H1 (cell line): ENCODE data around the gene AQP4. TPM values are rescaled to one million over a fixed set of nuclear protein-coding genes. Genes with fewer than 3 reads are reported as not detected.

Experiments
- CTCF ChIA-PET: fragments of 300-600 bp; sonication (Branson Sonifier 250); formaldehyde crosslinking; loops from one replicate; lab custom pipeline; 2021; ENCODE audit not compliant: partially characterized antibody; lab: Charles Lee
- POLR2A ChIA-PET: fragments of 300-600 bp; sonication (Branson Sonifier 250); formaldehyde crosslinking; loops from one replicate; lab custom pipeline; 2021; ENCODE audit warnings: inconsistent platforms; ENCODE audit not compliant: partially characterized antibody; lab: Charles Lee
- DNase-seq, 2 experiments: peaks; one replicate each; pipeline versions ENCODE4 v3.0.0 to v3.0.0-alpha.2; 2010 to 2022; ENCODE audit warnings: low spot score in 2 of 2, low read depth in 1 of 2, mixed read lengths in 1 of 2
- FAIRE-seq: peaks from 2 replicates; lab custom pipeline; 2011; peaks lifted over from hg19 to GRCh38; lab: Jason Lieb, UNC
- H2AFZ ChIP-seq: 2 replicates; pipeline ENCODE4 v1.8.1; 2012; ENCODE audit warnings: low read length, inconsistent platforms
- H2AK5ac ChIP-seq: 2 replicates; pipeline ENCODE4 v1.6.1; 2013; ENCODE audit warnings: low read depth, low read length
- H2BK120ac ChIP-seq: replicated peaks from 2 replicates; pipeline ENCODE3; 2013; ENCODE audit warnings: low read depth, low read length, inconsistent platforms
- H2BK12ac ChIP-seq: 2 replicates; pipeline ENCODE4 v1.6.1; 2013; ENCODE audit warnings: low read depth, low read length
- H2BK15ac ChIP-seq: 2 replicates; pipeline ENCODE4 v1.6.1; 2013; ENCODE audit warnings: low read length
- H2BK20ac ChIP-seq: 2 replicates; pipeline ENCODE4 v1.6.1; 2013; ENCODE audit warnings: low read length
- H2BK5ac ChIP-seq: 2 replicates; pipeline ENCODE4 v1.6.1; 2013; ENCODE audit warnings: low read depth, low read length
- H3K14ac ChIP-seq: 2 replicates; pipeline ENCODE4 v1.6.1; 2013; ENCODE audit warnings: inconsistent platforms; ENCODE audit not compliant: insufficient read length
- H3K18ac ChIP-seq: 2 replicates; pipeline ENCODE4 v1.6.1; 2013; ENCODE audit warnings: low read length; ENCODE audit errors: extremely low read depth
- H3K23ac ChIP-seq: 2 replicates; pipeline ENCODE4 v1.6.1; 2013; ENCODE audit warnings: inconsistent platforms; ENCODE audit not compliant: insufficient read length
- H3K23me2 ChIP-seq: 2 replicates; pipeline ENCODE4 v1.6.1; 2013; ENCODE audit warnings: low read depth, low read length
- H3K27ac ChIP-seq: 2 replicates; pipeline ENCODE4 v1.6.1; 2011; ENCODE audit warnings: low read depth, low read length, inconsistent platforms
- H3K27me3 ChIP-seq, 4 experiments: replicated peaks in 1 of 4; 1 replicate in 1 of 4; 2 replicates in 3 of 4; pipeline versions ENCODE4 v1.6.1 to v1.8.1; 2011 to 2013; ENCODE audit warnings: low read length in 3 of 4, mild to moderate bottlenecking in 3 of 4, inconsistent platforms in 2 of 4, mixed read lengths in 2 of 4, moderate library complexity in 1 of 4; ENCODE audit not compliant: control insufficient read depth in 3 of 4, insufficient read depth in 3 of 4; ENCODE audit errors: extremely low read depth in 1 of 4
- H3K36me3 ChIP-seq, 4 experiments: 2 replicates each; pipeline versions ENCODE4 v1.6.1 to v1.8.1; 2011 to 2013; ENCODE audit warnings: mild to moderate bottlenecking in 4 of 4, low read length in 3 of 4, moderate library complexity in 2 of 4, control low read depth in 1 of 4, inconsistent platforms in 1 of 4; ENCODE audit not compliant: insufficient read depth in 4 of 4, control insufficient read depth in 2 of 4
- H3K4ac ChIP-seq: replicated peaks from 2 replicates; pipeline ENCODE3; 2013; ENCODE audit warnings: low read length, low read depth, mixed read lengths, inconsistent platforms; ENCODE audit not compliant: insufficient read length
- H3K4me1 ChIP-seq, 4 experiments: replicated peaks in 1 of 4; 1 replicate in 1 of 4; 2 replicates in 3 of 4; pipeline versions ENCODE4 v1.6.1 to v1.8.1; 2011 to 2013; ENCODE audit warnings: low read length in 3 of 4, inconsistent platforms in 2 of 4, mixed read lengths in 1 of 4; ENCODE audit not compliant: insufficient read depth in 4 of 4, control insufficient read depth in 3 of 4
- H3K4me2 ChIP-seq, 2 experiments: 2 replicates each; pipeline versions ENCODE4 v1.6.1 to v1.8.1; 2011 to 2013; ENCODE audit warnings: low read depth in 2 of 2, low read length in 2 of 2, control low read depth in 1 of 2, inconsistent platforms in 1 of 2, mild to moderate bottlenecking in 1 of 2; ENCODE audit not compliant: insufficient read depth in 1 of 2
- H3K4me3 ChIP-seq, 4 experiments: fragments of 200-600, 300-600 bp in 1 of 4; sonication (generic), shearing (Covaris generic), sonication (Bioruptor Twin) in 1 of 4; 2 replicates each; pipeline versions ENCODE4 v1.5.1 to v1.8.1; 2011 to 2016; ENCODE audit warnings: low read length in 4 of 4, low read depth in 3 of 4, control low read depth in 2 of 4, inconsistent platforms in 2 of 4, mild to moderate bottlenecking in 2 of 4, mixed read lengths in 1 of 4, moderate library complexity in 1 of 4; ENCODE audit not compliant: insufficient read depth in 2 of 4; ENCODE audit errors: extremely low read depth in 1 of 4
- H3K56ac ChIP-seq: replicated peaks from 2 replicates; pipeline ENCODE3; 2013; ENCODE audit warnings: low read depth, mild to moderate bottlenecking, mixed read lengths, low read length, inconsistent platforms; ENCODE audit not compliant: insufficient read length
- H3K79me1 ChIP-seq: 2 replicates; pipeline ENCODE4 v1.6.1; 2013; ENCODE audit warnings: low read depth, low read length, control low read depth
- H3K79me2 ChIP-seq, 2 experiments: 2 replicates each; pipeline versions ENCODE4 v1.6.1 to v1.8.1; 2012 to 2013; ENCODE audit warnings: low read length in 2 of 2, mild to moderate bottlenecking in 2 of 2, inconsistent platforms in 1 of 2; ENCODE audit not compliant: insufficient read depth in 2 of 2, control insufficient read depth in 1 of 2
- H3K9ac ChIP-seq, 4 experiments: replicated peaks in 1 of 4; 1 replicate in 1 of 4; 2 replicates in 3 of 4; pipeline versions ENCODE4 v1.6.1 to v1.8.1; 2011 to 2013; ENCODE audit warnings: low read depth in 3 of 4, low read length in 3 of 4, control low read depth in 2 of 4, mild to moderate bottlenecking in 2 of 4, moderate library complexity in 2 of 4, inconsistent platforms in 1 of 4; ENCODE audit errors: extremely low read depth in 1 of 4
- H3K9me3 ChIP-seq, 2 experiments: 2 replicates each; pipeline versions ENCODE4 v1.6.1 to v1.8.1; 2012 to 2013; ENCODE audit warnings: mild to moderate bottlenecking in 2 of 2, moderate library complexity in 2 of 2, control low read depth in 1 of 2, inconsistent platforms in 1 of 2, low read depth in 1 of 2, low read length in 1 of 2, mixed read lengths in 1 of 2; ENCODE audit not compliant: insufficient read depth in 2 of 2
- H4K20me1 ChIP-seq, 2 experiments: replicated peaks in 1 of 2; 2 replicates each; pipeline versions ENCODE3 to v1.8.1; 2011 to 2013; ENCODE audit warnings: inconsistent platforms in 2 of 2, low read length in 2 of 2, mild to moderate bottlenecking in 1 of 2; ENCODE audit not compliant: insufficient read depth in 2 of 2, control insufficient read depth in 1 of 2
- H4K5ac ChIP-seq: 2 replicates; pipeline ENCODE4 v1.6.1; 2013; ENCODE audit warnings: low read length, low read depth, mixed read lengths, inconsistent platforms; ENCODE audit not compliant: insufficient read length
- H4K8ac ChIP-seq: 2 replicates; pipeline ENCODE4 v1.8.0; 2013; ENCODE audit warnings: mild to moderate bottlenecking, moderate library complexity, low read length, inconsistent platforms; ENCODE audit not compliant: insufficient read depth; ENCODE audit errors: extremely low read depth
- H4K91ac ChIP-seq: replicated peaks from 2 replicates; pipeline ENCODE3; 2013; ENCODE audit warnings: low read length, mixed read lengths, inconsistent platforms; ENCODE audit not compliant: insufficient read length
- BRCA1 ChIP-seq: IDR thresholded peaks from 2 replicates; pipeline ENCODE4 v1.6.1; 2012; ENCODE audit warnings: low read depth, low read length, improper control_type of control experiment
- CBX8 ChIP-seq: fragments of 300-800, 300-1000 bp; sonication (generic); IDR thresholded peaks from 2 replicates; pipeline ENCODE4 v1.7.1; 2016; ENCODE audit warnings: low read depth, low read length, borderline replicate concordance
- KDM5A ChIP-seq: fragments of 200-600 bp; IDR thresholded peaks from 2 replicates; pipeline ENCODE4 v1.7.1; 2012; ENCODE audit warnings: mild to moderate bottlenecking, low read length, inconsistent platforms, mixed read lengths
- NRF1 ChIP-seq: IDR thresholded peaks from 2 replicates; pipeline ENCODE4 v1.6.1; 2011; ENCODE audit warnings: mild to moderate bottlenecking, low read depth, low read length, improper control_type of control experiment
- RFX5 ChIP-seq: IDR thresholded peaks from 2 replicates; pipeline ENCODE4 v1.6.1; 2011; ENCODE audit warnings: low read depth, low read length, improper control_type of control experiment, borderline replicate concordance
- SIX5 ChIP-seq: IDR thresholded peaks from 2 replicates; pipeline ENCODE4 v1.6.1; 2011; ENCODE audit warnings: mild to moderate bottlenecking, low read depth, low read length
- SP4 ChIP-seq: IDR thresholded peaks from 2 replicates; pipeline ENCODE4 v1.6.1; 2012; ENCODE audit warnings: low read length, inconsistent platforms
- TEAD4 ChIP-seq: IDR thresholded peaks from 2 replicates; pipeline ENCODE4 v1.6.1; 2012; ENCODE audit warnings: low read depth, low read length, inconsistent platforms, mixed read lengths
- WGBS, 2 experiments: shearing (Covaris generic) in 1 of 2; methylation state at CpG; one replicate each; pipeline versions ENCODE4 v1.1.6 to v1.1.7; 2013 to 2015; ENCODE audit warnings: low lambda C conversion rate in 2 of 2, mixed read lengths in 2 of 2, inconsistent platforms in 1 of 2, low coverage in 1 of 2, missing lambda C conversion rate in 1 of 2; ENCODE audit not compliant: insufficient replicate concordance in 2 of 2, insufficient coverage in 1 of 2, insufficient read length in 1 of 2; ENCODE audit errors: extremely low coverage in 1 of 2, missing lambda C conversion rate in 1 of 2; 5-methylcytosine and 5-hydroxymethylcytosine counted together
- polyA plus RNA-seq, 7 experiments: library from polyadenylated mRNA; depleted of rRNA in 3 of 7; stranded (reverse) in 5 of 7; unstranded in 2 of 7; fragments of >200 nt in 5 of 7; fragments of 200-250 nt in 2 of 7; gene quantifications; 1 replicate in 5 of 7; 2 replicates in 1 of 7; 4 replicates in 1 of 7; pipeline versions ENCODE4 v1.2.1 to v1.2.3, GENCODE V29; 2011 to 2013; ENCODE audit warnings: missing spikeins in 2 of 7, mixed read lengths in 2 of 7
- total RNA-seq: library from RNA; stranded (reverse); fragmentation: NEBNext Ultra II Directional; extraction: Animal tissue kit (Norgen Biotek cat#: 25700); gene quantifications from 2 replicates; pipeline ENCODE4 v1.2.1, GENCODE V29; 2021

Gene AQP4
- total and polyA plus RNA-seq, 2 of the 8 experiments (the other 6 are each of a cell fraction or from before 2014, with no cell fraction given): 2.2 to 2.8 TPM

DNA sequence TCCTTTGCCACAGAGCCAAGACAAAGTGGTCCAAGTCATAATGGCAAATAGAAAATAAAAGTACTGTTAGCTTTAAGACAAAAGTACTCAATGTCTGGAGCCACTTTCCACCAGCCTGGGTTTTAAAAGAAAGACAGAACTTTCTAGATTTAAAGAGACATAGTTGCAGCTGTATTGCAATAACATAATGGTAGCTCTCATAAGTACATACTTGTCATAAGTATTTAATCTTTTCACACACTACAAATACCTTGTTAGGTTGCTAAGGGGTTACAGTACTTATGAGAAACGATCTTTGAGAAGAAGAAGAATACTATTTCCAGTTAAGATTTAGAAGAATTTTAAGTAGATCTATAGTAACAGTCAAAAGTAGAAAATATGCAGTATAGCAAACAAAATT is 28.9 kb upstream of the AQP4 start:
- Histone ChIP-seq H4K5ac (no peak overlapping the region), H4K91ac (no peak overlapping the region), H4K20me1 (no peaks in the 10 kb centered on the region), H2BK20ac (no peak overlapping the region), H3K4me3 (peak overlapping the region in 1 of 4 experiments; percentile 6; a peak in 1 of 8 replicates), H3K14ac (no peak overlapping the region), H3K27ac (no peak overlapping the region), H3K56ac (no peak overlapping the region), H3K36me3 (no peaks in the 10 kb centered on the region), H3K9me3 (no peaks in the 10 kb centered on the region), H2BK120ac (no peak overlapping the region), H3K4ac (no peak overlapping the region), H3K79me1 (no peaks in the 10 kb centered on the region), H3K79me2 (no peaks in the 10 kb centered on the region), H3K18ac (no peak overlapping the region), H3K4me2 (peak overlapping the region in 1 of 2 experiments; percentile 0; a peak in 1 of 4 replicates), H2AFZ (no peak overlapping the region), H3K9ac (no peak overlapping the region), H3K27me3 (no peaks in the 10 kb centered on the region), H2BK15ac (no peak overlapping the region), H3K23ac (no peak overlapping the region), H2BK12ac (no peak overlapping the region), H3K4me1 (peaks cover 0 to 5% (median 1%) of the 10 kb centered on the region in 4 experiments; a peak in 2 of 7 replicates), H4K8ac (no peak overlapping the region), H2AK5ac (no peak overlapping the region), H3K23me2 (no peaks in the 10 kb centered on the region), H2BK5ac (no peak overlapping the region)
- FAIRE-seq (no peak), DNase-seq (no peak)
- 91% methylated on average over 1 of the region's 1 CpG; no CpG with 5 or more reads in 1 of the 2 experiments for WGBS, 2 experiments
- no peak for TF ChIP-seq TEAD4
- TF ChIP-seq CBX8: no peak
- no peak for TF ChIP-seq SP4
- TF ChIP-seq RFX5: no peak
- TF ChIP-seq KDM5A: no peak
- TF ChIP-seq BRCA1: no peak
- TF ChIP-seq NRF1: no peak
- no peak for TF ChIP-seq SIX5
- ChIA-PET CTCF (no interaction called here), POLR2A (no interaction called here)
